ENCODE data around the gene SEPTIN10.

DNA sequence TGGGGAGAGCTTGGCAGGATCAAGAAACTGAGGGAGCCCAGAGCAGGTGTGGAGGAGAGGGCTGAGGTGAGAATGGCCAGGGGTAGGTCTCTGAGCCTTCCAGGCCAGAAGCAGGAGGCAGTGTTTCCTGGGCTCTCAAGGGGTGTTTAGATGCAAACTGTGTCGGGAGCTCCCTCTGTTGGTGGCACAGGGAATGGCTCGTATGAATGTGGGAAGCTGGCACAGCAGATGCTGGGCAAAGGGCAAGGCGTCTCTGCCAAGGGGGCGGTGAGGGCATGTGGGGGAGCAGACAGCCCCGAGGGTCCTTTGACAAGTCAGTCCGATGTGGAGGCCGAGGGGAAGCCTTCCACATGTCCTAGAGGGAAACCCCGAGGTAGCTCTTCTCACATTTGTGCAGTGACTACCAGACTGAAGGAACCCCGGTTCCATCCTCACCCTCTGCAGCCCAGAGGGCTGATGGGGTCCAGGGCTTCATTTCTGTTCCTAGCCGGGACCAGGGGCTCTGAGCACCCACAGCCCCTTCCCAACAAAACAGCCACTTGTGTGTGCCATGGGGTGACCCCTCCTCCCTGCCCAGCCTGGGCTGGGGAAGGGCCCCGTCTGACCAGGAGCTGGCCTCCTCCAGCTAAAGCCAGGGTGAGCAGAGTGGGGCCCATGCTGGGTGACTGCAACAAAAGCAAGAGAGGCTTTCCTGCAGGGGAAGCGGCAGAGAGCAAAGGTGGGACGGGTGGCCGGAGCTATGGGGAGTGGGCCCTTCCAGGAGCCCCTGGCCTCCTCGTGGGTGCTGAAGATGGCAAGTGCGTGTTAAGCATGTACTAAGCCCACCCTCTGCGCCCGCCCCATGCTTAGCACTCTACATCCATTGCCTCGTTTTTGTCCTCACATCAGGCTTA, 103.4 kb downstream of the SEPTIN10 start:
- TF ChIP-seq POLR2AphosphoS5 (IDR thresholded peaks at IDR 0.05) (peak in 1 of 4 donors; percentile 13), CTCF (IDR thresholded peaks at IDR 0.05) (peak; percentile 83 to 96 (median 90)), POLR2A (IDR thresholded peaks at IDR 0.05) (no peak)

Data from sigmoid colon (tissue), 4 donors.